NCI-H2171 treated with DMSO at 0.1 percent for 48 hours (cell line): Measurements from ENCODE around the gene CCR9.

Source experiments
- DNase-seq: peaks from one replicate; lab custom pipeline; 2025; lab: John Stamatoyannopoulos, UW

Gene CCR9

DNA sequence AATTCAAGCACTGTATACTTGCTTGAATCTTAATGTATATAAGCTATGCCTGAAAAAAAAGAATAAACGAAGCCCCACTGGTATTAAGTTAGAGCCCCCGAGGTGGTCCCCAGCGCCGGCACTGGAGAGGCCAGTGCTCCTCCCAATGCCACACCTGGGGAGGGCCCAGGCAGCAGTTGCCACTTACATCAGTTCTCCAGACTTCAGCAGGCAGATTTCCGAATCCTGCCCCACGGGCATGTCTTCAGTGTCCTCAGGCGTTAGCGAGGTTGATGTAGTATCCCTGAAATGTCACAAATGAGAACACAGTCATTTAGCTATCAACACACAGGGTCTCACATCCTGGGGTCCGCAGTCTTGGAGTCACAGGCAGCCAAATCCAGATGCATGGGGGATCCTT lies 49.9 kb downstream of the CCR9 start:
- no peak for DNase-seq

DNA sequence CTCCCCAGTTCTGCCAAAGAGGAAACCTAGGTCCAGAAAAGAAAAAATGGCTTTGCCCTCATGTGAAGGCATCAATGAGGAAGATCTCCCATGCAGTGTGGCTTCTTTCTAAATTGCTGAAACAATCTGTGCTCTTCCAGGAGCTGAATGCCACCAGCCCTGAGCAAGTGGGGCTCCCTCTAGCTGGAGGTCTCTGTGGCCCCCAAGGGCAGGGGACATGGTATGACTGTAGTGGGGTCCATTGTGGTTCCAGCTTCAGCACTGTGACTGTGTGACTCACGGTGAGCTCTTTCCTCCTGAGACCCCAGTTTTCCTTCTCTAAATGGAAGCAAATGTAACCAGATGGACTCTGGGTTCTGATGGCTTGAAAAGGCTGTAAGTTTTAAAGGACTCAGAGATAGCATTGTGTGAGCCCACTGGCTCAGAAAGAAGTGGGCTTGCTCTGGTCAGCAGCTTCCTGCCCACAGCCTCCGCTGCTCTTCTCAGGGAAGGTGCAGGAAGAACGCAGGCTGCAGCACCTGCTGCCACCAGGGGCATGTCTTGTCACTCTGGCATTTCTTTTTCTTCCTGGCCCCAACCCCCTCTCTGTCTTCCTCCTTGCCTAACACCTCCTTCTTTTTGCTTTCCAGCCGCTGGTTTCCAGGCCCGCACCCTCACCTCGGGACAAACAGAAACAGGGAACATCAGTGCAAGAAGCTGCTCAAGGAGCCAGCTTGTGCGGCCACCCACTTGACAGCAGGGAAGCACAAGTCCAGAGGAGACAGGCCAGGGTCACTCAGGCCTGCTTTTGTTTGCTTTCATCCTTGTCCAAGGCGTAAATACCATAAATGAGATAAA lies 51.1 kb downstream of the CCR9 start:
- DNase-seq, result no peak

DNA sequence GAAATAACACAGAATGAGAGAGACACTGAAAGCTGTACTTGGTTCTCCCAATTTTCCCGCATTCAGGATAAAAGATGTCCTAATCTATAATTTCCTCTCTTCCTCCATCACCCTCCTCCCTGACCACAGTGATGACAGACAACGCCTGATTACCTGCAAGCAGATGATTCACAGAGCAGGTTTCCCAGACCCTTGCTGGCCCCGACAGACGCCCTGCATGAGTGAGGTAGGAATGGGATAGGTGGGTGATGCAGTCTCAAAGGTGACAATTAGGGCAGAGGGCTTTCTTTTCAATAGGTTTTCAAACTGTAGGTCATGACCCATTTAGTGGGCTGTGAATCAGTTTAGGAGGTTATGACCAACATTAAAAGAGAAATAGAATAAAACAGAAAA lies 51.7 kb downstream of the CCR9 start:
- no peak for DNase-seq

DNA sequence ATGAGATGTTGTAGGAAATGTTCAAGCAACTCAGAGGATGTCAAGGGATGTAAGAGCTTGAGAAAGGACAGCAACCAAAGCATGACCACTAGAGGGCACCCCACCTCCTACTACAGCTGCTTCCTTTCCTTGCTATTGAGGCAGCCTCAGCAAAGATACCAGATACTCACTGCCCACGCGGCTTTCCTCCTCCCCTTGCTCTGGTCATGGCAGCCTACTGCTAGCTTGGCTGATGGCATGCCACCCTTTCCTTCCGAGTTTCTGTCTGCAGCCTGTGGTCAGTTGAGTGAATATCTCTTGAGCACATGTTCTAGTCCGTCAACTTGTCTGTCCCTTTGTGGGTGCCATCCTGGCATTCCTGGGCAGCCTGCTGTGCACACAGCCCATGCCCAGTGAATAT lies 52.5 kb downstream of the CCR9 start:
- peak; percentile 66 for DNase-seq

DNA sequence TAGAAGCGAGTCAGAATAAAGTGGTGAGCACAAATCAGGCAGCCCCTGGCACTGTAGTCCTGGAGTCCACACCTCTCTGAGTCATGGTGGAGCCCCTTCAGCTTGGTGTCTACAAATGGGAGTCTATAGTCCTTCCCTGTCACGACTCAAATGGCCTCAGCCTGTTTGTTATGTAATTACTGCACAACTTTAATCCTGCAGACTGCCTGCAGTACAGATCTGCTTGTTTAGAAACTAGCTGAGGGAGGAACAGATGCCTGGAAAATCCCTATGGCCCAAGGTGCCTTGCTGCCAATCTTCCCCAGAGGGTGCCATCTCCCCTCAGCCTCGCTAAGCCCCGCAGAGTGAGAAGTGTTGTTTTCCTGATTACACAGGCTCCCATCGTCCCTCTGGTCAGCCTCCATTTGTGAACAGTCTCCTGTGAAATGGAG lies 53.0 kb downstream of the CCR9 start:
- DNase-seq, result peak; percentile 48

DNA sequence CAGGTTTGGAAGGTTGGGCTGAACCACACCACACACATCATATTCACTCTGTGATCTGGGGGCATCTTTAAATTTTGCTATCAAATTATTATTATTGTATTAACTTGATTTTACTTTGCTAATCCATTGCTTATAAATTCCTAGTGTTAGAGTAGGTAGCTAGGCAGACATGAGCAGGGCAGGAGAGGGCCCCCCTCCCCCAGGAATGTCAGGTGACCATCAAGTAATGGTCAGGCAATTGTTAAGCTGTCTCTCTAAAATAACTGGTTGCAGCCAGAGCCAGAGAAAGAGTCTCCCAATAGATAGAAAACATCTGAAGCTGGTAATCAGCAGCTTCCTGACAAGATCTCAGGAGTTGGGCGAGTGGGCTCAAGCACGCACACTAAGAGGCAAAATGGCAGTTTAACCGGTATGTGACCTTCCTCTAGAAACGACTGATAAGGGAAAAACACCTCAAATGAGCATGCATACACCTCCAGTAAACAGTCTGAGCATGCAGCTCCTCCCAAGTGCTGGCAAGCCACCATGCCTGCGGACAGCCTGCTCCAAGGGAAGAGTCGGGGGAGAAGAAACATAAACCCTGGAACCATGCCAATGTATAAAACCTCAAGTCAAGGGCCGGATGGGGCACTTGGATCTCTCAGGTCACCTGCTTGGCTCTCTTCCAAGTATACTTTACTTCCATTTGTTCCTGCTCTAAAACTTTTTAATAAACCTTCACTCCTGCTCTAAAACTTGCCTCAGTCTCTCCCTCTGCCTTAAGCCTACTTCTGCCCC lies 53.8 kb downstream of the CCR9 start:
- peak; percentile 1 for DNase-seq

DNA sequence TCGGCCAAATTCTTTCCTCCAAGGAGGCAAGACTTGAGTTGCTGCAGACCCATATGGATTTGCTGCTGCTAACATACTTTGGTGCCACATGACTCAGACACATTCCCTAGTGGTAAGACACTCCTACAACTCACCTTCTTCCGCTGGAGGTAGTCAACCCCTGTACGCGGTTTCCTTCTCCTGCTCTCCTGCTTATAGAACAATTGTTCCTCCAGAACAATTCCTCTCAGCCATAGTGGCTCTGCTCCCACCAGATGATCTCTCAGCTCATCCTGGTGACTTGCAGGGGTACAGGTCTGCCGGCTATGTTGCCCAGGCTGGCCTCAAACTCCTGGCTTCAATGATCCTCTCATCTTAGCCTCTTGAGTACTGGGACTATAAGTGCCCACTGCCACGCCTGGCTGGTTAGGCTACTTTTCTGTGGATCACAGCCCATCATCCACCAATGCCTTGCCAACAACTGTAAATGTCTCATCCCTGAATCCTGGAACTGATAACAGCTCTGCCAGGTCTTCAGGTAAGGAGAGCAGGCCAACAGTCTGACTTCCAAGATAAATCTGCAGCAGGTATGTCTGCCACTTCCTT lies 54.5 kb downstream of the CCR9 start:
- no peak for DNase-seq

DNA sequence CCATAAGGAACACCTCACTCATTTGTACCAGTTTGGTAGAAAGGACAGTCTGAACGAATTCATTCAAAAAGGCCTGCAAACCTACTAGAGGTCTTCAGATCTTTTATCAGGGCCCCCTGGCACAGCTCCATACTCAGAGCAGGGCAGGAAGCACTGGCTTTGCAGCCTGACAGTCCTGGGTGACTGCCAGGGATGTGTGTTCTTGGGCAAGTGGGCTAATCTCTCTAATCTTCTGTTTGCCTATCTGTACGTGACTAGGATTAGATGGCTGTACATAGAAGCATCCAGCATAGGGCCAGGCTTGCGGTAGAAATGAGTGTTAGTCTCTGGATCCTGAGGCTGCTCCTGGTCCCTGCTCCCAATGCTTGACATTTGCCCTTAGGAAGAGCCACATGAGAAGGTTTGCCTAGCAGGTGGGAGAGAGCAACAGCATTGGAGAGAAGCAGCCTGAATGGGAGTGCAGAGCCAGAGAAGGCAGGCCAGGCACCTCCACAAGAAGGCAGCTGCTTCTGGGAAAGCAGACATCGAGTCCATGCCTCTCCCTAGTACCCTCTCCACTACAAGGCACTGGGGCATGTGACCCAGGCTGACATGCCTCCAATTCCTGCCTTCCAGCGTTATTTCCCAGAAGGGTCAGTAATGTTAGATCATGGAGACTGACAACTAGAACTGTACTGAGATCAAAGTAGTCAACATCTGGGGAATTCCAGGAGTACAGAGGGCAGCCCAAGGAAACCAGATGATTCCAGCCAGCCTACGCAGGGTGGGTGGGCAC lies 55.9 kb downstream of the CCR9 start:
- no peak for DNase-seq

DNA sequence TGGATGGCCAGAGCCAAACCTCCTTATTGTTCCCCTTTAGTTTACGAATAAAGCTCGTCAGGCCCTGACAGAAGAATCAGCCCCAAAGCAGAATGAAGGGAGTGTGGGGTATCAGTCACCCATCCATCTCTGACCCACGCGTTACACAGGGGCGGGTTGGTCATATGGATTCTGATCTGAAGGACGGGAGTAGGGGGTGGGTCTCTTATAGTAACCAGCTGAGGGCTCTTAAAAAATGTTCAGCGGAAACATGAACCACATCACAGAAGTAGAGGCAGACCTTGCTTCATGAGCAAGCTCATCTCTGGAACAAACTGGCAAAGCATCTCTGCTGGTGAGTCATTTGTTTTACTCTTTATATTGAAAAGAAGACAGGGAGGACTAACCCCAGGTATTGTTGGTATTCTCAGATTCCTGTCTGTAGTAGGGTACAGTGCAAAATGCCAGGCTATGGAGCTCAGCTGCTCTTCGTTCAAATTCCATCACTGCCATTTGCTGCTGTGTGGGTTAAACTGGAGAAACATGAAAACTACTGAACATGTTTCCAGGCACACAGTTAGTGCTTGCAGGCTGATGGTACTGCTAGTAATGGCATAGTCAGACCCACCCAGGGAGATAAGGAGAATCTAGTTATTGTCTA lies 57.0 kb downstream of the CCR9 start, which contains the start of gene CXCR6:
TSS of gene CXCR6 (plus strand) at position 258 of the 640 bp plus-strand sequence. CDS start 3,018 bp downstream, outside the sequence.
- no peak for DNase-seq

DNA sequence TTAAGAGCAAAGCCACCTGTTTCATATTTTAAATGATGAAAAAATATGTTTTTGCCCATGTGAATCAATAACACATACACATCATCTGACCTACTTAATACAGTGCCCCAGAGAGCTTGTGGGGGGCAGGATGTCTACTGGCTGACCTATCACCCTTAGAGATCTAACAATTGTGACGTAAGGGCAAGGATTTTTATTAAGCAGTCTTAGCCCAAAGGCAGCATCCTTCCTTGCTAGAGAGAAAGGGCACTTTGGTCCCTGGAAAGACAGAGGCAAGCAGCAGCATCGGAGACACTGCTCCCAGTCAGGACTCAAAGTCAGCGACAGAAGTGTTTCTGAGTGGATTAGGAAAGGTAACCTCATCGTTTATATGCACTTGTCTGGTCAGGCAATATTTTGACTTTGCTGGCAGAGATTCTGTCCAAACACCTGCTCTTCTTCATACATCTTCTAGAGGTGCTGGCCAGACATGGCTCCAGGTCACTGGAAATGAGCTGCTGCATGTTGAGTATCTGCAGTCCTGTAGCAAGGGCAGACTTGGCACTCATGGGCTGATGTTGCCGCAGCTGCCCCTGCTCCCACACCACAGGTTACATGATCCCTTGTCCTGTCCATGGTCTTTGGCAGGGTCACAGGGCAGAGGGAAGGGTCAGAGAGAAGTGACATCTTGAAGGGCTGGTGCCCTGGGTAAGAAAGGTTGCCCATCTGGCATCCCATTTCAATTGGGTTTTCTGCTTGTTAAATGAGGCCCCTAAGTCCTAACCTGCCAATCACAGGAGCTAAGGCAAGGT lies 58.7 kb downstream of the CCR9 start:
- DNase-seq, result no peak

DNA sequence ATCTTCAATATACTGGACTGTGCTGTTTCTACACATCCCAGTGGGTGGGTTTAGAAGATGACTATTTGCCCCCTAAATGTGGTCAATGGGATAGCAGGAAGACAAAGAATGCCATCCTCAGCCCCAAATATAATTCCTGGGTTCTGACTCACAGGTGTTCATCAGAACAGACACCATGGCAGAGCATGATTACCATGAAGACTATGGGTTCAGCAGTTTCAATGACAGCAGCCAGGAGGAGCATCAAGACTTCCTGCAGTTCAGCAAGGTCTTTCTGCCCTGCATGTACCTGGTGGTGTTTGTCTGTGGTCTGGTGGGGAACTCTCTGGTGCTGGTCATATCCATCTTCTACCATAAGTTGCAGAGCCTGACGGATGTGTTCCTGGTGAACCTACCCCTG lies 60.0 kb downstream of the CCR9 start:
- no peak for DNase-seq

DNA sequence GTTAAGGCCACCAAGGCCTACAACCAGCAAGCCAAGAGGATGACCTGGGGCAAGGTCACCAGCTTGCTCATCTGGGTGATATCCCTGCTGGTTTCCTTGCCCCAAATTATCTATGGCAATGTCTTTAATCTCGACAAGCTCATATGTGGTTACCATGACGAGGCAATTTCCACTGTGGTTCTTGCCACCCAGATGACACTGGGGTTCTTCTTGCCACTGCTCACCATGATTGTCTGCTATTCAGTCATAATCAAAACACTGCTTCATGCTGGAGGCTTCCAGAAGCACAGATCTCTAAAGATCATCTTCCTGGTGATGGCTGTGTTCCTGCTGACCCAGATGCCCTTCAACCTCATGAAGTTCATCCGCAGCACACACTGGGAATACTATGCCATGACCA lies 60.5 kb downstream of the CCR9 start:
- no peak for DNase-seq

DNA sequence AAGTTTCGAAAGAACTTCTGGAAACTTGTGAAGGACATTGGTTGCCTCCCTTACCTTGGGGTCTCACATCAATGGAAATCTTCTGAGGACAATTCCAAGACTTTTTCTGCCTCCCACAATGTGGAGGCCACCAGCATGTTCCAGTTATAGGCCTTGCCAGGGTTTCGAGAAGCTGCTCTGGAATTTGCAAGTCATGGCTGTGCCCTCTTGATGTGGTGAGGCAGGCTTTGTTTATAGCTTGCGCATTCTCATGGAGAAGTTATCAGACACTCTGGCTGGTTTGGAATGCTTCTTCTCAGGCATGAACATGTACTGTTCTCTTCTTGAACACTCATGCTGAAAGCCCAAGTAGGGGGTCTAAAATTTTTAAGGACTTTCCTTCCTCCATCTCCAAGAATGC lies 61.0 kb downstream of the CCR9 start:
- DNase-seq, result no peak

DNA sequence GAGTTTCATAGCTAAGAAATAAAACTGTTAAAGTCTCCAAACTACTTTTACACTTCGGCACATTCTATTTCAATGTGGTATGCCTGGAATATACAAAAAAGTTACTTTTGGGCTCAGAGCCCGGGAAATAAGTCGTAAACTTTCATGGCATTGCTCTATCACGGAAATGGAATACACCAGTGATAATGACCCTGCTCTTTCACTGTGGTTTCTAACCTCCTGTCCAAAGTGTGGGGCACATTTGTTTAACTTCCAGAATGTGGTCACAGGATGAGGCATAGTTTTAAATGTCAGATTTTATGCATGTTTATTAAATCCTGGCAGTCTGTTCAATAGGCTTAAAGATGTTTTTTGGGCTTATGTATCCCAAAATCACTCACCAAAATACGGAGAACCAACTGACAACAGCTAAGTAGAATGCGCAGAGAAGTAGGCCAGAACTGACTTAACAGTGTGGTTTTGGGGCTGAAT lies 62.0 kb downstream of the CCR9 start:
- no peak for DNase-seq

DNA sequence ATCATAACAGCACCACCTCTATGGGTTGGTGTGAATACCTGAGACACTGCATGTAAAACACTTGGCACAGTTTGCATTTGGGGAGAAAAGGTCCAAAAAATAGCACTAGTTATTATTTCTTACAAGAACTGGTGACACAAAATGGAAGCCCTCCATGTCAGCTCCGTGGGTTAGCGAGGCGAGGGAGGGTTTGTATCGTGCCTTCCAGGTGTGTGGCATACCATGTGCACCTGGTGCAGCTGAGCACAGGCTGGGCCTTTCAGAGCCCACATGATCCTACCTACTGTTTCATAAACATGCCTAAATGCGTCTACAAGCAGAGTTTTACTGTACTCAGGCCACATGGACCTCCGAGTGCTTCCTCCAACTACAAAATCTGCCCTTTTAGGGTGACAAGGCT lies 62.5 kb downstream of the CCR9 start:
- DNase-seq, result no peak

DNA sequence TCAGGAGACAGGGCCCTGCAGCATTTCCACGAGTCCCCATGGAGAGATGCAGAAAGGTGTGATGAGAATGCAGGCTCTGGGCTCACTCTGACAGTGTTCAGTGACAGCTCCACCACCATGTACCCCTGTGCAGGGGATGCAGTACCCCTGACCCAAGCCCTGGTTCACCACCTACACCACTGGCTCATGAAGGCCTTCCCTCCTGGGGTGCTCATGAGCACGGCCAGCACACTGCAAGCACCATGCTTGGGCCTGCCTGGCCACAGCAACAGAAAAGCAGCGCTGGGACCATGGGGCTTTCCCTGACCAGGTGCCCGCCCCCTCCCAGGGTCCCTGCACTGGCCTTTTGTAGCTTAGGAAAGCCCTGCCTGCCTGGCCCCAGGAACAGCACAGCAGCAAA lies 63.1 kb downstream of the CCR9 start:
- no peak for DNase-seq

DNA sequence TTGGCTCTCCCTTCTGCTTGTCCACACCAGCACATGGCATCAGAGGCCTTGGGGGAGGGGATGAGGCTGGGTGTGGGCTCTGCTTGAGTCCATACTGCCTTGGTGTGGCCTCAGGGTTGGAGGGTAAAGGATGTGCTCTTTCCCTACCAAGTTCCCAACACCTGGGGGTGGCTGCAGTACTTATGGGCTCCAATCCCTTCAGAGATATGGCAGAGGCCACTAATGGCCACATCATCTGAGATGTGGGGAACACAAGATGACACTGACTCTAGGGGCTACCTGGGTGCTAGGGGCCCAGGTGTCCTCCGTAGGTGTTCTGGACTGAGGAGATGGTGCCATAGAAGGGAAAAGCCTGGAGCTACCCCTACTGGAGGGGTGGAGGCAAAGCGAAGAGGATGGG lies 63.8 kb downstream of the CCR9 start:
- no peak for DNase-seq

DNA sequence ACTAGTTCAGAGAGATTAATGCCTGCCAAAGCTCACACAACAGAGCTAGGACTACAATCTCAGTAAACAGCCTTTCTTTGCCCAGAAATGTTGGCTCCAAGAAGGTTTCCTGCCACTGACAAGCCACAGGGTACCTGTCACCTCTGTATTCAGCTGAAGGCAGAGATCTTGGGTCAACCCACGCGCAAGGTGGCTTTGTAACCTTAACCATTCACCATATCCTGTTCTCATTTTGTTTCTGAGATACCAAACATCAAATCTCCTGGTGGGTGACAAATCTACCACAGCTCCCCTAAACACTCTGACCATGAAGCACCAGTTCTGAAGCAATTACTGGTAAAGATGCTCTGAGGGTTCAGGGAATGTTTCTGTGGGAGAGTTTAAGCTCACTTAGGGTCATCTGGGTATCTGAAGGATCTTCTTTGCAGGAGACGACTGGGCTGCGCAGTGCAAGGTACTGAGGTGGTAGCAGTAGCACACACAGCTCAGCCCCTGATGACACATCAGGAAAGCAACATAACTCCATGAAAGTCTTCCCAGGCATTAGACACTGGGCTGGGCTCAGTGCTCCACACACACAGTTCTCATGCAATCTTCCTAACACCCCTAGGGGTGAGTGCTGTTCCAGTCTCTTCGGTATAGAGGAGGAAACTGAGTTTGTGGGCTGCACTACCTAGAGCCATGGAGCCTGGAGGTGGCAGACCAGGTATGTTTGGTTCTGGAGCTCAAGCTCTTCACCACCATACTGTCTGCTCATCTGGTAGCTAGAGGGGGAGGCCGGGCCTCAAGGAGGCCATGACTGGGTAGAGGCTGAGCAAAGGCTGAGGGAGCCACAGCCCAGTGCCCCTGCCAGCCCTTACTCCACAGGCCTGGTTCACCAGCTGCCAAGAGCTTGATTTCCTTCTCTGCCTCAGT lies 64.6 kb downstream of the CCR9 start:
- no peak for DNase-seq

DNA sequence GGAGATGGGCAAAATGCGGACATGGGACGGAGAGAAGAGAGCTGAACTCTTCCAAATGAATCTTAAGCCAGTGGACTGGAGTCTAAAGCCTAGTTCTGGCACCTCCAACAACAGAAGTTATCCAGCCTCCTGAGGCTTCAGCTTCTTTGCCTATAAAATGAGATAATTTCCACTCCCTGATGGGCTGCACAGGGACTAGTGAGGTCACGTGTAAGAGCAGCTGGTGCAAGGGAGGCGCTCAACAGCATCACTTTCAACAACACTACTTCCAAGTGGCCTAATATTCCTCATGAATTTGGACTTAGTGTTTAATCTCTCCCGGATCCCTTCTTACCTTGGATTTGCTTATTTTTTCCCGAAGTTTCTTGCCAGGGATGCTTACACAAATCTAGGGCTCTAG lies 65.6 kb downstream of the CCR9 start:
- DNase-seq, result no peak

DNA sequence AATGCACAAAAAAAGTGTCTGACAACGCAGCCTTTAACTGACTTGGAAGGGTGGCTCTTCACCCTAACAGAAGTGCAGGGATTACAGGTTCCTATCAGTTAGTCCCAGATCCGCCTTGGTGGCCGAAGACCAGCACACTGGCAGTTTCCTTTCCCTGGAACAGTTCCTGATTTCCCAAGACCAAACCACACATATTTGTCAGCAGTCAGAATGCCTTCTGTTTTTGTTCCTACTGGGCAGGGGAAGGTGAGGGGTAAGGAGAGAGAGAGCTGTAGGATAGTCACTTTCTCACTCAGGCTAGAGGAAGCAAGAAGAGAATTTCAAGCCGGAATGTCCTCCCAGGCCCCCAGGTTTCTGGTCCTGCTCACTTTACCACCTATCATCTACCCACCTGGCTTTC lies 66.1 kb downstream of the CCR9 start:
- no peak for DNase-seq
